ENCODE measurements around the gene KDM4B. TPM values are rescaled to one million over a fixed set of nuclear protein-coding genes. Genes with fewer than 3 reads are reported as not detected.

KDM4B gene
- total RNA-seq, 1 experiment from 2014 or later: 35.9 TPM

- CTCF ChIA-PET: interaction anchor here (1.2 kb wide), 1 partner anchor 277 kb away, joined by 3 read pairs; no protein-coding TSS in a partner anchor
- POLR2A ChIA-PET: no interaction called here
Observed at GRCh38 chr19:5086725-5087439, 118.0 kb downstream of the KDM4B start.

More at GRCh38 chr19:5086725-5087439, 118.0 kb downstream of the KDM4B start:
- intact Hi-C loops (cut with micrococcal nuclease): no loop called here
- Histone ChIP-seq H3K9me2 (ENCODE audit: insufficient read depth) (no peaks in the 10 kb centered on the region), H3K27me3 (ENCODE audit: insufficient read depth, low read length) (no peaks in the 10 kb centered on the region), H3K9ac (ENCODE audit: low read length) (no peak overlapping the region), H3K27ac (ENCODE audit: low read depth, low read length) (no peak overlapping the region), H3K36me3 (ENCODE audit: control insufficient read depth in 1 of 2, insufficient read depth in 2 of 2, low read length in 2 of 2) (peaks cover 0 to 3% of the 10 kb centered on the region in 2 experiments; a peak in 2 of 4 replicates), H3K9me3 (ENCODE audit: control insufficient read depth in 1 of 2, insufficient read depth in 1 of 2, low read depth in 1 of 2, low read length in 2 of 2) (no peaks in the 10 kb centered on the region), H3K4me1 (ENCODE audit: control insufficient read depth in 1 of 2, insufficient read depth in 2 of 2, low read length in 2 of 2) (no peaks in the 10 kb centered on the region), H3K79me2 (ENCODE audit: insufficient read depth, low read length) (no peaks in the 10 kb centered on the region), H3K4me3 (replicated peaks in 1 of 2; ENCODE audit: low read depth in 1 of 2, low read length in 2 of 2) (no peak overlapping the region), H4K20me1 (ENCODE audit: insufficient read depth) (no peaks in the 10 kb centered on the region), H2AFZ (ENCODE audit: low read depth, low read length, poor library complexity, severe bottlenecking) (no peak overlapping the region), H3K4me2 (ENCODE audit: low read length) (no peak overlapping the region)
- BruUV-seq (replicated peaks): no TSS peak
- RAD21 ChIA-PET (ENCODE audit: low non-redundant PET in 1 of 2, low total read pairs in 2 of 2, uncharacterized antibody in 2 of 2, unreplicated experiment in 2 of 2): no interaction called here
- ATAC-seq (peak; percentile 86), DNase-seq (ENCODE audit: low read depth, low spot score) (no peak)
- TF ChIP-seq POLR2AphosphoS5 (IDR thresholded peaks at IDR 0.05; ENCODE audit: low read depth, low read length): no peak
- no peak for TF ChIP-seq ZFX (IDR thresholded peaks at IDR 0.05)
- TF ChIP-seq SP1 (IDR thresholded peaks at IDR 0.05; ENCODE audit: low read depth): no peak
- no peak for TF ChIP-seq ZNF274 (IDR thresholded peaks at IDR 0.05; ENCODE audit: low read depth, low read length)
- TF ChIP-seq EZH2phosphoT487 (IDR thresholded peaks at IDR 0.05; ENCODE audit: borderline replicate concordance): no peak
- no peak for TF ChIP-seq JUND (IDR thresholded peaks at IDR 0.05)
- no peak for TF ChIP-seq EGR1 (IDR thresholded peaks at IDR 0.05; ENCODE audit: low read depth)
- peak in 2 of 3 experiments; percentile 13 to 17; a peak in 3 of 6 replicates for TF ChIP-seq CTCF (IDR thresholded peaks at IDR 0.05 in 2 of 3, conservative IDR thresholded peaks at IDR 0.05 in 1 of 3; ENCODE audit: borderline replicate concordance in 1 of 3, insufficient read depth in 1 of 3, low read depth in 2 of 3, low read length in 2 of 3)

Measured in HCT116 (cell line).